Measurements from ENCODE around the gene SLC22A31.
"Not testable (repeated sequence)": the region's sequence is repeated elsewhere in the genome, so short reads cannot be mapped to it uniquely, and the experiment has no call there.

Gene SLC22A31

DNA sequence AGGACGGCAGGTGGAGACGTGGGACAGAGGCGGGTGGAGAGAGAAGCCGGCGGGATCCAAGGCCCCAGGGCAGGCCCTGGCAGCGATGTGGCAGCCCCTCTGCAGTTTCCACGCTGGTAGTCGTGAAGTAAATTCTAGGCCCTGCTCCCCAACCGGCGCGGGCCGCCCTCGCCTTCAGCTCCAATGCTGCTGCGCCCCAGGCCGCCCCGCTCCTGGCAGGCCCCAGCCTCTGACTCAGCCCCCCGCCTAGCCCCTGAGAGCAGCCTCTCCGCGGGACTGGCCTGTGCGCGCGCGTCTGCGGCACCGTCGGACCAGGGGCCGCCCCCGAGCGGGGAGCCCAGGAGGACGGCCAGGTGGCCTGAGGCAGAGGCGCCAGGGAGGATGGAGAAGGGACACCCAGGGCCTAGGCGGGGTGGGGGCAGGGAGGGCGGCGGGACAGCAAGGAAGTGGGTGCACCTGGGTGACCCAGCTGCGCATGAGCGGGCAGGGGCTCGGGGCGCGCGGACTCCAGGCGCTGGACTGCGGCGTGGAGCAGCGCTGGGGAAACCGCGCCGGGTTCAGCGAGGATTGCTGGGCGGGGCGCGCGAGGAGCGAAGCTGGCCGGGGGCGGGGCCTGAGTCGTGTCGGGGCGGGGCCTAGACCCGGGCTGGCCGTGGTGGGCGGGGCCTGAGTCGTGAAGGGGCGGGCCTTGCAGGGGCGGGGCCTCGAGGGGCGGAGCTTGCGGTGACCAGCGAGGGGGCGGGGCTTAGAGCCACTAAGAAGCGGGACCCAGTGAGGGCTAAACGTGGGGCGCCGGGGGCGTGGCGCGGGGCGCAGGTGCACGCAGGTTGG, 46.8 kb upstream of the SLC22A31 start:
- H3F3A ChIP-seq (ENCODE audit: insufficient read depth, low read length) = no peaks in the 10 kb centered on the region
- H3K4me1 ChIP-seq (ENCODE audit: insufficient read depth, low read length, severe bottlenecking) = peaks cover 5% of the 10 kb centered on the region
- no peak overlapping the region for H3K27ac ChIP-seq (ENCODE audit: low read depth, low read length, poor library complexity, severe bottlenecking)
- no peak overlapping the region for H2AFZ ChIP-seq (ENCODE audit: low read length)
- peak overlapping the region; percentile 51; the same call in 1 of the 2 replicates for H3K9ac ChIP-seq (ENCODE audit: low read length)
- no peaks in the 10 kb centered on the region for H3K79me2 ChIP-seq (ENCODE audit: insufficient read depth, low read length)
- H3K4me3 ChIP-seq (ENCODE audit: low read depth, low read length, poor library complexity, severe bottlenecking) = peak overlapping the region; percentile 52
- H3K4me2 ChIP-seq (ENCODE audit: low read length) = peak overlapping the region; percentile 64
- H4K20me1 ChIP-seq (ENCODE audit: insufficient read depth, low read length) = no peaks in the 10 kb centered on the region
- no peaks in the 10 kb centered on the region for H3K9me3 ChIP-seq (ENCODE audit: low read length)
- no peaks in the 10 kb centered on the region for H3K36me3 ChIP-seq (ENCODE audit: insufficient read depth, low read length)
- TF ChIP-seq, protein P1, sequence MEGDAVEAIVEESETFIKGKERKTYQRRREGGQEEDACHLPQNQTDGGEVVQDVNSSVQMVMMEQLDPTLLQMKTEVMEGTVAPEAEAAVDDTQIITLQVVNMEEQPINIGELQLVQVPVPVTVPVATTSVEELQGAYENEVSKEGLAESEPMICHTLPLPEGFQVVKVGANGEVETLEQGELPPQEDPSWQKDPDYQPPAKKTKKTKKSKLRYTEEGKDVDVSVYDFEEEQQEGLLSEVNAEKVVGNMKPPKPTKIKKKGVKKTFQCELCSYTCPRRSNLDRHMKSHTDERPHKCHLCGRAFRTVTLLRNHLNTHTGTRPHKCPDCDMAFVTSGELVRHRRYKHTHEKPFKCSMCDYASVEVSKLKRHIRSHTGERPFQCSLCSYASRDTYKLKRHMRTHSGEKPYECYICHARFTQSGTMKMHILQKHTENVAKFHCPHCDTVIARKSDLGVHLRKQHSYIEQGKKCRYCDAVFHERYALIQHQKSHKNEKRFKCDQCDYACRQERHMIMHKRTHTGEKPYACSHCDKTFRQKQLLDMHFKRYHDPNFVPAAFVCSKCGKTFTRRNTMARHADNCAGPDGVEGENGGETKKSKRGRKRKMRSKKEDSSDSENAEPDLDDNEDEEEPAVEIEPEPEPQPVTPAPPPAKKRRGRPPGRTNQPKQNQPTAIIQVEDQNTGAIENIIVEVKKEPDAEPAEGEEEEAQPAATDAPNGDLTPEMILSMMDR (IDR thresholded peaks at IDR 0.05; ENCODE audit: low read length) = no peak
- no peak for TF ChIP-seq EZH2 (IDR thresholded peaks at IDR 0.05; ENCODE audit: borderline replicate concordance, low read length)
- H3K9me2 ChIP-seq (ENCODE audit: low read depth, low read length) = no peaks in the 10 kb centered on the region
- H3K27me3 ChIP-seq (ENCODE audit: insufficient read depth, low read length) = no peaks in the 10 kb centered on the region

DNA sequence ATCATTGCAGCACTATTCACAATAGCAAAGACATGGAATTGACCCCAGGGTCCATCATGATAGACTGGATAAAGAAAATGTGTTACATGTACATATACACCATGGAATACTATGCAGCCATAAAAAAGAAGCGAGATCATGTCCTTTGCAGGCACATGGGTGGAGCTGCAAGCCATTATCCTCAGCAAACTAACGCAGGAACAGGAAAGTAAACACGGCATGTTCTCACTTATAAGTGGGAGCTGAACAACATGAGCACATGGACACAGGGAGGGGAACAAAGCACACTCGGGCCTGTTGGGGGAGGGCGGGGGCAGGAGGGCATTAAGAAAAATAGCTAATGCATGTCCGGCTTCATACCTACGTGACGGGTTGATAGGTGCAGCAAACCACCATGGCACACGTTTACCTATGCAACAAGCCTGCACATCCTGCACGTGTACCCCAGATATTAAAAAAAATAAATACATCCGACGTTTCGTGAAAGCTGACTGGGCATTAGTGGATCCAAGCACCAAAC, 46.1 kb upstream of the SLC22A31 start:
- Histone ChIP-seq H3K4me2 (ENCODE audit: low read length) (peak overlapping the region; percentile 64), H3K9ac (ENCODE audit: low read length) (peak overlapping the region; percentile 51; the same call in 1 of the 2 replicates), H3K9me3 (ENCODE audit: low read length) (no peaks in the 10 kb centered on the region), H2AFZ (ENCODE audit: low read length) (no peak overlapping the region), H3K36me3 (ENCODE audit: insufficient read depth, low read length) (no peaks in the 10 kb centered on the region), H3K4me1 (ENCODE audit: insufficient read depth, low read length, severe bottlenecking) (peaks cover 5% of the 10 kb centered on the region), H3K9me2 (ENCODE audit: low read depth, low read length) (no peaks in the 10 kb centered on the region), H3F3A (ENCODE audit: insufficient read depth, low read length) (no peaks in the 10 kb centered on the region), H3K27me3 (ENCODE audit: insufficient read depth, low read length) (no peaks in the 10 kb centered on the region), H4K20me1 (ENCODE audit: insufficient read depth, low read length) (no peaks in the 10 kb centered on the region), H3K79me2 (ENCODE audit: insufficient read depth, low read length) (no peaks in the 10 kb centered on the region), H3K27ac (ENCODE audit: low read depth, low read length, poor library complexity, severe bottlenecking) (no peak overlapping the region), H3K4me3 (ENCODE audit: low read depth, low read length, poor library complexity, severe bottlenecking) (peak overlapping the region; percentile 52)
- TF ChIP-seq EZH2 (IDR thresholded peaks at IDR 0.05; ENCODE audit: borderline replicate concordance, low read length) = no peak
- TF ChIP-seq, protein P1 (IDR thresholded peaks at IDR 0.05; ENCODE audit: low read length) = no peak

DNA sequence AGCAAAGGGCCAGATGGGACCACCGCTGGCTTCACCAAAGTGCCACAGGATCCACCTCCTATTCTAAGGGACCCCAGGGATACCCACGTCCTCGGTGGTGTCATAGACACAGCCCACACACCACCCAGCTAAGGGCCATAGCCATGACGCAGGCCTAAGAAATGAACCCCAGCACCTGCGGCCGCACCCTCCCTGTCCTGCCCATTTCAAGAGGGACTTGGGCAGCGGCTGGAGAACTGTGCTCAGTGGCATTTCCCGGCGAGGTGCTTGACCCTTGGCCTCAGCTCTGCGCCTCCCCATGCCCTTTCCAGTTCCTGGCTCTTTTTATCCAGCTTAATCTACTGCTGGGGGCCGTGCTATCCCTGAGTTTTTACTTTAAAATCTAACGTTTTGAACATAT, 44.4 kb upstream of the SLC22A31 start:
- TF ChIP-seq EZH2 (IDR thresholded peaks at IDR 0.05; ENCODE audit: borderline replicate concordance, low read length) = no peak
- TF ChIP-seq, protein P1 (IDR thresholded peaks at IDR 0.05; ENCODE audit: low read length) = no peak
- H3K4me2 ChIP-seq (ENCODE audit: low read length) = no peak overlapping the region
- H3K4me3 ChIP-seq (ENCODE audit: low read depth, low read length, poor library complexity, severe bottlenecking) = no peak overlapping the region
- no peaks in the 10 kb centered on the region for H3K9me3 ChIP-seq (ENCODE audit: low read length)
- no peak overlapping the region for H2AFZ ChIP-seq (ENCODE audit: low read length)
- peaks cover 5% of the 10 kb centered on the region for H3K4me1 ChIP-seq (ENCODE audit: insufficient read depth, low read length, severe bottlenecking)
- no peak overlapping the region for H3K9ac ChIP-seq (ENCODE audit: low read length)
- H3K27me3 ChIP-seq (ENCODE audit: insufficient read depth, low read length) = no peaks in the 10 kb centered on the region
- no peaks in the 10 kb centered on the region for H3K79me2 ChIP-seq (ENCODE audit: insufficient read depth, low read length)
- no peaks in the 10 kb centered on the region for H4K20me1 ChIP-seq (ENCODE audit: insufficient read depth, low read length)
- H3K36me3 ChIP-seq (ENCODE audit: insufficient read depth, low read length) = no peaks in the 10 kb centered on the region
- no peaks in the 10 kb centered on the region for H3F3A ChIP-seq (ENCODE audit: insufficient read depth, low read length)
- H3K9me2 ChIP-seq (ENCODE audit: low read depth, low read length) = no peaks in the 10 kb centered on the region
- no peak overlapping the region for H3K27ac ChIP-seq (ENCODE audit: low read depth, low read length, poor library complexity, severe bottlenecking)

DNA sequence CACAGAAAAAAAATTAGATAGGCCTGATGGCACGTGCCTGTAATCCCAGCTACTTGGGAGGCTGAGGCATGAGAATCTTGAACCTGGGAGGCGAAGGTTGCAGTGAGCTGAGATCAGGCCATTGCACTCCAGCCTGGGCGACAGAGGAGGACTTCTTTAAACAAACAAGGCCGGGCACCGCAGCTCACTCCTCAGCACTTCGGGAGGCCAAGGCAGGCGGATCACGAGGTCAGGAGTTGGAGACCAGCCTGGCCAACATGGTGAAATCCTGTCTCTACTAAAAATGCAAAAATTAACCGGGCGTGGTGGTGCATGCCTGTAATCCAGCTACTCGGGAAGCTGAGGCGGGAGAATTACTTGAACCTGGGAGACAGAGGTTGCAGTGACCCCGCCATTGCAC, 43.9 kb upstream of the SLC22A31 start:
- not testable (repeated sequence) for H3K4me3 ChIP-seq (ENCODE audit: low read depth, low read length, poor library complexity, severe bottlenecking); H3K79me2 ChIP-seq (ENCODE audit: insufficient read depth, low read length); H3K27ac ChIP-seq (ENCODE audit: low read depth, low read length, poor library complexity, severe bottlenecking); H3K4me1 ChIP-seq (ENCODE audit: insufficient read depth, low read length, severe bottlenecking); H3K36me3 ChIP-seq (ENCODE audit: insufficient read depth, low read length); H3K9ac ChIP-seq (ENCODE audit: low read length); H3K27me3 ChIP-seq (ENCODE audit: insufficient read depth, low read length); H3K4me2 ChIP-seq (ENCODE audit: low read length); H4K20me1 ChIP-seq (ENCODE audit: insufficient read depth, low read length); H3K9me2 ChIP-seq (ENCODE audit: low read depth, low read length); H3K9me3 ChIP-seq (ENCODE audit: low read length); H3F3A ChIP-seq (ENCODE audit: insufficient read depth, low read length); H2AFZ ChIP-seq (ENCODE audit: low read length)

Measured in OCI-LY1 (cell line).